ENCODE measurements around the gene P2RX1.
"Not testable (repeated sequence)": the region's sequence is repeated elsewhere in the genome, so short reads cannot be mapped to it uniquely, and the experiment has no call there.

Gene P2RX1

GRCh38 chr17:3952186-3952585, 35.9 kb upstream of the P2RX1 start:
- no peak overlapping the region for H3K4me3 ChIP-seq (ENCODE audit: low read depth, low read length)

GRCh38 chr17:3951420-3951819, 35.2 kb upstream of the P2RX1 start:
- H3K4me3 ChIP-seq (ENCODE audit: low read depth, low read length), result no peak overlapping the region

DNA sequence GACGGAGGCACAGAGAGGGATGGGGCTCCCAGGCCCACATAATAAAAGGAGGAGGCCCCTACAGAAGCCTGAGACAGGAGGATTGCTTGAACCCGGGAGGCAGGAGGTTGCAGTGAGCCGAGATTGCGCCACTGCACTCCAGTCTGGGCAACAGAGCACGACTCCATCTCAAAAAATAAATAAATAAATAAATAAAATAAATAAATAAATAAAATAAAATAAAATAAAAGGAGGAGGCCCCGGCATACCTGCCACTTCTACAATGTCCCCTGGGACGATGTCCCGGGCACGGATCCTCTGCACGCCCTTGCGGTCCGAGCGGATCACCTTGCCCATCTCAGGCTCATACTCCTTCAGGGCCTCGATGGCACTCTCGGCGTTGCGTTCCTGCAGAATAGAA, 34.7 kb upstream of the P2RX1 start:
- H3K4me3 ChIP-seq (ENCODE audit: low read depth, low read length), result no peak overlapping the region

GRCh38 chr17:3950584-3950983, 34.3 kb upstream of the P2RX1 start:
- H3K4me3 ChIP-seq (ENCODE audit: low read depth, low read length), result no peak overlapping the region

DNA sequence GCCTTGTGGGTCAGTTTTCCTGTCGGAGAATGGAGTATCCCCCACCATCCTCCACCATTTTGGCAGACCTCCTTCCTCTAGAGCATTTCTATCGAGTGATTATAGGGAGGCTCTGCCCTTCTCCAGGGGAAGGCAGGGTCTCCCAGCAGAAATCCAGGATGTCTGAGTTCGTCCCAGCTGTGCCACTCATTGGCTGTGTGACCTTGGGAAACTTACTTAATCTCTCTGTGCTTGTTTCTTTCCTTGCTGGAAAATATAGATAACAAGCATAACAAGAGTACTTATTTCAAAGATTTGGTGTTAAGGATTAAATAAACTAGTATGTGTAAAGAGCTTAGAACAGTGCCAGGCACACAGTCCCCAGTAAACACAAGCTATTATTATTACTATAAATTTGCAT, 33.2 kb upstream of the P2RX1 start:
- H3K4me3 ChIP-seq (ENCODE audit: low read depth, low read length), result no peak overlapping the region

DNA sequence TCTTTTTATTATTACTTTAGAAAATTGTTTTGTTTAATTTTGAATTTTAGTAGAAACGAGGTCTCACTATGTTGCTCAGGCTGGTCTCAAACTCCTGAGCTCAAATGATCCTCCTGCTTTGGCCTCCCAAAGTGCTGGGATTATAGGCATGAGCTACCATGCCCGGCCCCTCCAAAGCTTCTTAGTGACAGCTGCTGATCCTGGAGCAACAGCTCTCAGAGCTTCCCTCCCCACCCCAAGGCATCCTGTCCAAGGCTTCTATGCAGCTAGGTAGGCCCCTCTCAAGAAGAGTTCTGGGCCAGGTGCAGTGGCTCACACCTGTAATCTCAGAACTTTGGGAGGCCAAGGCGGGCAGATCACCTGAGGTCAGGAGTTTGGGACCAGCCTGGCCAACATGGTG, 32.3 kb upstream of the P2RX1 start:
- not testable (repeated sequence) for H3K4me3 ChIP-seq (ENCODE audit: low read depth, low read length)

GRCh38 chr17:3947318-3947810, 31.1 kb upstream of the P2RX1 start:
- H3K4me3 ChIP-seq (ENCODE audit: low read depth, low read length), result no peak overlapping the region

DNA sequence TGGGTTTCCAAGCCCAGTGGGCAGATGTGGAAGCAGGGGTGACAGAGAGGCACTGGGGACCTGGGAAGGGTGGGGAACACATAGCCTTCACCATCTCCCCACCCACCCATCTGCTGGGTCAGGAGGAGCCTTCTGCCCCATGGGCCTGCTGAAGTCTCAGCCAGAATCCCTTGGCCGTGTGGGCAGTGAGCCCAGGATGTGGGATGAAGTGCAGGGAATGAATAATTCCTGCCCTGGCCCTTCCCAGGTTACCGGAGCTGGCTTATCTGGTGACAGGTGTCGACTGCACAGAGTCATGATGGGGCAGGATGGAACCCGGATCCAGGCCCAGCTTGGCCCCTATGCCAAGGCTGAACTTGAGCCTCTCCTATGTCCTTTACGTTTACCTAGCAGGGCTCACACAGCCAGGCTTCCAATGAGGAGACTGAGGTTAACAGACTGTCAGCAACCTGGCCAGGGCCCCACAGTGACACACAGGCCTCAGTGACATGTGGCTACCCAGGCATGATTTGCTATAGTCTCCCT, 30.5 kb upstream of the P2RX1 start:
- no peak overlapping the region for H3K4me3 ChIP-seq (ENCODE audit: low read depth, low read length)

DNA sequence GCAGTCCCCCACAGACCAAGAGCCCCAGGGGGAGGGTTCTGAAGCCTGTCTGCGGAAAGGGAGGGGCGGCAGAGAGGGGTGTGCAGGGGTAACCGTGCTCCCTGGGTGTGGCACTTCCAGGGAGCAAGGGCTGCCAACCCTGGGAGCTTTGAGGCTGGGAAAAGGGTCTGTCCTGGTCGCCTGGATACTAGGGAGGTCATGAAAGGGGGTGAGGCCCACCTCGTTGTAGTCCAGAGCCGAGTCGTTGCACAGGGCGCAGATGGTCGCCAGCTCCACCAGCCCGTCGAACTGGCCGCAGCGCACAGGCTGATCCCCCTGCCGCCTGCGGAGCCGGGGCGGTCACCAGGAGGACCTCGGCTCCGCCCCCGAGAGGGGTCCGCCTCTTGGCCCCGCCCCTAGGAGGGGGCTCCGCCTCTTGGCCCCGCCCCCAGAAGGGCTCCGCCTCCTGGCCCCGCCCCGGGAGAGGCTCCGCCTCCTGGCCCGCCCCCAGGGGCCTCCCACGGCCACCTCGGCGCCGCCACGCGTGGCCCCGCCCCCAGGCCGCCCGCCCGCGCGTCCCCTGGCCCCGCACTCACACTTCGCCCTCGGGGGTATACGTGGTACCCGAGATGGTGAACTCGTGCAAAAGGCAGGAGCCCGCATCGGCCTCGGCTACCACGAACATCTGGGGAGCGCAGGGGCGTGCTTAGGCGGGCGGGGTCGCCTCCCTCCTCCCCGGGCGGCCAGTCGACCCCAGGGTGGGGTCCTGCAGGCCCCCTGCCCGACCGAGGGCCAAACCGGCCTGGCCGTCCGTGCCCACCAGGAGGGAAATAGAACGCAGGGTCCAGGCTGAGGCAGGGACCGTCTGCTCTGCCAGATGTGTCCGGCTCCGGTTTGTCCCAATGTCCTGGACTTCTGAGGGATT, 28.5 kb upstream of the P2RX1 start:
- H3K4me3 ChIP-seq (ENCODE audit: low read depth, low read length), result peak overlapping the region; percentile 25

GRCh38 chr17:3943240-3943891, 27.1 kb upstream of the P2RX1 start:
- H3K4me3 ChIP-seq (ENCODE audit: low read depth, low read length), result no peak overlapping the region

- H3K4me3 ChIP-seq (ENCODE audit: low read depth, low read length), result no peak overlapping the region
These were observed 24.9 kb upstream of the P2RX1 start for GRCh38 chr17:3940965-3941698.

DNA sequence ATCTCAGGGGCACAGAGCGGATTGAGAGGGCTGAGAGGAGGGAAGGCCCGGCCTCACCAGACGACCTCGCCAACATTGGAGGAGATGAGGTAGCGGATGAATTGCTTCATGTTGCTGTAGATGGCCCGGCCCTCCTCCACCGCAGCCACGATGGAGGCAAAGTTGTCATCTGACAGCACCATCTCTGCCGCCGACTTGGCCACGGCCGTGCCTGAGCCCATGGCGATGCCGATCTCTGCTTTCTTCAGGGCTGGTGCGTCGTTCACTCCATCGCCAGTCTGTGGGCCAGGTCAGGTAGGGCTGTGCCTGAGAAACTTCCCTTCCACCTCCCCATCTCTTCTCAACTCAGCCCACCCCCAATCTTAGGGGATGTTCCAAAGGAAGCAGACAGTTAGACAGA, 21.1 kb upstream of the P2RX1 start:
- no peak overlapping the region for H3K4me3 ChIP-seq (ENCODE audit: low read depth, low read length)

DNA sequence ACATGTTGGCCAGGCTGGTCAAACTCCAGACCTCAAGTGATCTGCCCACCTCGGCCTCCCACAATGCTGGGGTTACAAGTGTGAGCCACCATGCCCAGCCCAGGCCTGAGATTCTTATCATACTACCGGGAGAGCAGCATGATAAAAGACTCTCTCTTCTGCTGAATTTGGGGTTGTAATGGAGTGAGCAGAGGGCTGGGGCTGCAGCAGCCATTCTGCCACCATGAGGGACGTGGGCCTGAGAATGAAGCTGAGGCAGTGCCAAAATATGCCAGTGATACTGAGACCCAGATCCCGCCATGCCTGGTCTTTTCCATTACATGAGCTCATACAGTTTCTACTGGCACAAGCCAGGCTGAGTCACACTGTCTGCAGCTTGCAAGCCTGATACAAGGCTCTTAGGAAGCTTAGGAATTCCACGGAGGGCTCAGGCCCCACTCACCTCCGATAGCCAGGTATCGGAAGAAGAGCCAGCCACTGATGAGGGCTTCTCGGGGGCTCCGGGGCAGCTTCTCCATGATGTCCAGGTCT, 19.6 kb upstream of the P2RX1 start:
- H3K4me3 ChIP-seq (ENCODE audit: low read depth, low read length), result no peak overlapping the region

DNA sequence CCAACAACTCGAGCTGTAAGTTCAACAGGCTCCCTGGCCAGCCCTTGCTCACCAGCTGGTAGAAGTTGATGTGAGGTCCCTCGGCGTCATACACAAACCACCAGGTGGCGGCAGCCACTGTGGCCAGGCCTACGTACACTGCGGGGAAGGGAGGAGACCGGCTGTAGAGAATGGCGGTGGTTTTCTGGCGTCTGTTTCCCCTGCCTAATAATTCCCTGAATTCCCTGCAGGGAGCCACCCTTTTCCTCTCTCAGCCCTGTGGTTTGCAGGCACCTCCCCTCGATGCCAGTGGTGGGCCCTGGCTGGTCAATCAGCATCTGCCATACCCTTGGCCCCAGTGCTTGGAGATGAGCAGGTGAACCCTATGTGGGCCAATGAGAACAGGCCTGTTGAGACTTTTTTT, 18.9 kb upstream of the P2RX1 start:
- H3K4me3 ChIP-seq (ENCODE audit: low read depth, low read length), result no peak overlapping the region

GRCh38 chr17:3929764-3930163, 13.5 kb upstream of the P2RX1 start:
- no peak overlapping the region for H3K4me3 ChIP-seq (ENCODE audit: low read depth, low read length)

- no peak overlapping the region for H3K4me3 ChIP-seq (ENCODE audit: low read depth, low read length)
These were observed 12.9 kb upstream of the P2RX1 start for GRCh38 chr17:3929181-3929580.

- H3K4me3 ChIP-seq (ENCODE audit: low read depth, low read length), result no peak overlapping the region
These were observed 12.1 kb upstream of the P2RX1 start for GRCh38 chr17:3928406-3928805.

DNA sequence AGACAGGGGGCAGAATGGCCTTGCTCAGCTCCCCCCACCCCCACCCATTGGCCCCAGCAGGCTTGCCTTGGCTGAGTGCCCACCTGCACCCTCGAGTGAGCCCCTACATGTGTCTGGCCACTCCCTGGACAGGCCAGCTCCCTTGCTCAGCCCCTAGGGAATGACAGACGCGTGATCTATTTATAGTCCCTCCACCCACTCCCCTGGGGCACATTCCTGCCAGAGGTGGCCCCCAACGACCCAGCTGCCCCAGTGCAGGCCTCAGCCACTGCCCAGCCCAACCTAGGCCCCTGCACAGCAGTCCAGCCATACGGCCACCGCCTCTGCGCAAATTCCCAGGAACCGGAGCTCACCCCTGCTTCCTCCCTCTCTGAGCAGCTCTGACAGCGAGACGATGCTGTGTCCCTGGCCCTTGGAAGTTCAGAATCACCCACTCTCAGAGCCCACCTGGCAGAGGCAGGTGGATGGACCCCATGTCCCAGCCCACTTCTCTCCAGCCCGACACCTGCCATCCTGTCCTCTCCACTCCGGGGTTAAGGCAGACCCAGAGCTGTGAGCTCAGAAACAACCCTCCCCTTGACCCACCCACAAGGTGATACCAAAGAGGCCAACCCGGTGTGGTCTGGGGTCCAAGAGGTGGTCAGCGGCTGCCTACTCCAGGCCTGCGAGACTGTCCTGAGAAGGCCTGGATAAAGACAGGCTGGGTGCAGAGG, 11.5 kb upstream of the P2RX1 start:
- H3K4me3 ChIP-seq (ENCODE audit: low read depth, low read length), result no peak overlapping the region

DNA sequence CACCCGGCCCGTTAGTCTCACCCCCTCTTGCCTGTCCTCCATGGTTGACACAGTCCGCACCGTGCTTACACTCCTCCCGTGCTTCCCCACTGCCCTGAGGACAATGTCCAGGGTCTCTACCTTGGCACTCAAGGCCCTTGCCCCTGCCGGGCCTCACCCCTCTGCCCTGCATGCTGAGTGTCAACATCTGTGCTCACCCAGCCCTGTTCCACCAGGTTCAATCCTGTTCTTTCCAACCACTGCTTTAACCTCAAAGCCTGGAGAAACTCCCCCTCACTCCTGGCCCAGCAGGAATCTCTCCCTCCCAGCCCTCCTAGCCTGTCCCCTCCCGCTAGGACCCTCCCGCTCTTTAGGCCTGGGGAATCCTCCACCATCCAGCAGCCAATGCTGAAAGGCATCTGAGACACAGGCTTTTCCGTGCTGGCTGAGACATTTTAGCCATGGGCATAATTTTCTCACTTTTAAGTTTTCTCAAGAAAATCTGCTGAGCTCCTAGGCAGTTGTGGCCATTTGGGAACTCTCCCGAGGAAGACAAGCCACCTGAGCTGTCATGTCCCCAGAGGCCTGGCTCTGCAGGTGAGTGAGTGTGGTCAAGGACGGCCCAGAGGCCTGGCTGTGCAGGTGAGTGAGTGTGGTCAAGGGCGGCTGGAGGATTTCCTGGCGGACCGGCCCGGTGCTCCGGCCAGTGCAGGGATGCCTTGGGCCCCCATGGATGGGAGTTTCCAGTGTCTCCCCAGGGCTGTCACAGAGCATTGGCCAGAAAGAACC, 10.8 kb upstream of the P2RX1 start:
- H3K4me3 ChIP-seq (ENCODE audit: low read depth, low read length), result no peak overlapping the region

Data from iPS-11a (cell line).